Mesenchymal stem cell (in vitro differentiated cells and primary cell): ENCODE results near the gene CASKIN2. TPM values are rescaled to one million over a fixed set of nuclear protein-coding genes. Genes with fewer than 3 reads are reported as not detected.
A peak's percentile ranks its signal among the peaks of the same experiment; 100 is the strongest.

Experiments
- DNase-seq: peaks from one replicate; pipeline ENCODE4 v3.0.0-alpha.2; 2013
- H2AFZ ChIP-seq: one replicate; pipeline ENCODE4 v1.6.1; 2013; ENCODE audit warnings: low read depth, mild to moderate bottlenecking, control low read depth, inconsistent platforms, low read length, moderate library complexity
- H2AK5ac ChIP-seq: 2 replicates; pipeline ENCODE4 v1.6.1; 2013; ENCODE audit warnings: low read length, moderate library complexity, mild to moderate bottlenecking, inconsistent platforms; ENCODE audit not compliant: severe bottlenecking
- H2BK120ac ChIP-seq: one replicate; pipeline ENCODE4 v1.6.1; 2013; ENCODE audit warnings: low read depth, mild to moderate bottlenecking, inconsistent platforms, low read length, moderate library complexity
- H2BK12ac ChIP-seq, 2 experiments: one replicate each; pipeline ENCODE4 v1.6.1; 2013; ENCODE audit warnings: inconsistent platforms in 2 of 2, low read length in 2 of 2, mild to moderate bottlenecking in 2 of 2, moderate library complexity in 2 of 2, control low read depth in 1 of 2
- H2BK15ac ChIP-seq: one replicate; pipeline ENCODE4 v1.6.1; 2013; ENCODE audit warnings: mild to moderate bottlenecking, low read depth, inconsistent platforms; ENCODE audit not compliant: poor library complexity, severe bottlenecking
- H2BK5ac ChIP-seq: 2 replicates; pipeline ENCODE4 v1.6.1; 2013; ENCODE audit warnings: low read depth, mild to moderate bottlenecking, low read length, control low read depth, inconsistent platforms; ENCODE audit not compliant: poor library complexity, severe bottlenecking
- H3K14ac ChIP-seq, 2 experiments: one replicate each; pipeline ENCODE4 v1.6.1; 2013; ENCODE audit warnings: inconsistent platforms in 2 of 2, low read length in 2 of 2, control low read depth in 1 of 2, mild to moderate bottlenecking in 1 of 2, moderate library complexity in 1 of 2
- H3K18ac ChIP-seq, 2 experiments: one replicate each; pipeline ENCODE4 v1.6.1; 2013; ENCODE audit warnings: inconsistent platforms in 2 of 2, low read length in 2 of 2, control low read depth in 1 of 2, low read depth in 1 of 2, mild to moderate bottlenecking in 1 of 2
- H3K23ac ChIP-seq, 2 experiments: one replicate each; pipeline ENCODE4 v1.6.1; 2013; ENCODE audit warnings: inconsistent platforms in 2 of 2, low read length in 2 of 2, mild to moderate bottlenecking in 2 of 2, moderate library complexity in 2 of 2, control low read depth in 1 of 2
- H3K27ac ChIP-seq: 2 replicates; pipeline ENCODE4 v1.5.1; 2013; ENCODE audit warnings: mild to moderate bottlenecking, moderate library complexity, low read length, control low read depth, inconsistent platforms; ENCODE audit not compliant: poor library complexity, severe bottlenecking
- H3K27me3 ChIP-seq, 2 experiments: 2 replicates each; pipeline versions ENCODE4 v1.6.1 to v1.7.0; 2013; ENCODE audit warnings: low read length in 2 of 2, mild to moderate bottlenecking in 2 of 2, moderate library complexity in 2 of 2, control low read depth in 1 of 2, inconsistent platforms in 1 of 2; ENCODE audit not compliant: control insufficient read depth in 1 of 2, insufficient read depth in 1 of 2
- H3K36me3 ChIP-seq, 2 experiments: 2 replicates each; pipeline versions ENCODE4 v1.6.1 to v1.7.0; 2013; ENCODE audit warnings: low read length in 2 of 2, control low read depth in 1 of 2, inconsistent platforms in 1 of 2, low read depth in 1 of 2, mild to moderate bottlenecking in 1 of 2; ENCODE audit not compliant: insufficient read depth in 2 of 2, control insufficient read depth in 1 of 2
- H3K4ac ChIP-seq, 2 experiments: one replicate each; pipeline ENCODE4 v1.6.1; 2013; ENCODE audit warnings: inconsistent platforms in 2 of 2, low read length in 2 of 2, mild to moderate bottlenecking in 2 of 2, moderate library complexity in 2 of 2, control low read depth in 1 of 2, low read depth in 1 of 2
- H3K4me1 ChIP-seq: 2 replicates; pipeline ENCODE4 v1.6.1; 2013; ENCODE audit warnings: low read depth, low read length, control low read depth; ENCODE audit not compliant: control insufficient read depth, insufficient read depth
- H3K4me2 ChIP-seq: 2 replicates; pipeline ENCODE4 v1.6.1; 2013; ENCODE audit warnings: low read length, mild to moderate bottlenecking, inconsistent platforms; ENCODE audit not compliant: poor library complexity, severe bottlenecking
- H3K4me3 ChIP-seq, 2 experiments: 2 replicates each; pipeline versions ENCODE4 v1.5.1 to v1.7.0; 2013; ENCODE audit warnings: low read length in 2 of 2, mild to moderate bottlenecking in 2 of 2, control low read depth in 1 of 2, low read depth in 1 of 2; ENCODE audit not compliant: insufficient read depth in 1 of 2
- H3K79me1 ChIP-seq: replicated peaks from 2 replicates; pipeline ENCODE4 v1.6.1; 2013; ENCODE audit warnings: mild to moderate bottlenecking, control low read depth, low read length, inconsistent platforms; ENCODE audit not compliant: poor library complexity, severe bottlenecking
- H3K9ac ChIP-seq: 2 replicates; pipeline ENCODE4 v1.7.0; 2013; ENCODE audit warnings: mild to moderate bottlenecking, low read length, moderate library complexity
- H3K9me3 ChIP-seq: 2 replicates; pipeline ENCODE4 v1.7.0; 2013; ENCODE audit warnings: mild to moderate bottlenecking, low read length; ENCODE audit not compliant: control insufficient read depth
- H4K8ac ChIP-seq: one replicate; pipeline ENCODE4 v1.6.1; 2013; ENCODE audit warnings: inconsistent platforms, mild to moderate bottlenecking, low read length, moderate library complexity
- H4K91ac ChIP-seq: one replicate; pipeline ENCODE4 v1.6.1; 2013; ENCODE audit warnings: mild to moderate bottlenecking, low read length, inconsistent platforms
- WGBS: methylation state at CpG from one replicate; pipeline ENCODE4 v1.1.7; 2013; ENCODE audit warnings: mixed read lengths; 5-methylcytosine and 5-hydroxymethylcytosine counted together
- polyA plus RNA-seq, 2 experiments: library from polyadenylated mRNA; stranded (reverse); fragments of 200-250 nt; gene quantifications; one replicate each; pipeline ENCODE4 v1.2.3, GENCODE V29; 2013

The CASKIN2 gene, protein sequence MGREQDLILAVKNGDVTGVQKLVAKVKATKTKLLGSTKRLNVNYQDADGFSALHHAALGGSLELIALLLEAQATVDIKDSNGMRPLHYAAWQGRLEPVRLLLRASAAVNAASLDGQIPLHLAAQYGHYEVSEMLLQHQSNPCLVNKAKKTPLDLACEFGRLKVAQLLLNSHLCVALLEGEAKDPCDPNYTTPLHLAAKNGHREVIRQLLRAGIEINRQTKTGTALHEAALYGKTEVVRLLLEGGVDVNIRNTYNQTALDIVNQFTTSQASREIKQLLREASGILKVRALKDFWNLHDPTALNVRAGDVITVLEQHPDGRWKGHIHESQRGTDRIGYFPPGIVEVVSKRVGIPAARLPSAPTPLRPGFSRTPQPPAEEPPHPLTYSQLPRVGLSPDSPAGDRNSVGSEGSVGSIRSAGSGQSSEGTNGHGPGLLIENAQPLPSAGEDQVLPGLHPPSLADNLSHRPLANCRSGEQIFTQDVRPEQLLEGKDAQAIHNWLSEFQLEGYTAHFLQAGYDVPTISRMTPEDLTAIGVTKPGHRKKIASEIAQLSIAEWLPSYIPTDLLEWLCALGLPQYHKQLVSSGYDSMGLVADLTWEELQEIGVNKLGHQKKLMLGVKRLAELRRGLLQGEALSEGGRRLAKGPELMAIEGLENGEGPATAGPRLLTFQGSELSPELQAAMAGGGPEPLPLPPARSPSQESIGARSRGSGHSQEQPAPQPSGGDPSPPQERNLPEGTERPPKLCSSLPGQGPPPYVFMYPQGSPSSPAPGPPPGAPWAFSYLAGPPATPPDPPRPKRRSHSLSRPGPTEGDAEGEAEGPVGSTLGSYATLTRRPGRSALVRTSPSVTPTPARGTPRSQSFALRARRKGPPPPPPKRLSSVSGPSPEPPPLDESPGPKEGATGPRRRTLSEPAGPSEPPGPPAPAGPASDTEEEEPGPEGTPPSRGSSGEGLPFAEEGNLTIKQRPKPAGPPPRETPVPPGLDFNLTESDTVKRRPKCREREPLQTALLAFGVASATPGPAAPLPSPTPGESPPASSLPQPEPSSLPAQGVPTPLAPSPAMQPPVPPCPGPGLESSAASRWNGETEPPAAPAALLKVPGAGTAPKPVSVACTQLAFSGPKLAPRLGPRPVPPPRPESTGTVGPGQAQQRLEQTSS (N-terminal part only)
- 6.3 TPM for polyA plus RNA-seq (2013, experiment 1 of 2)
- polyA plus RNA-seq (2013, experiment 2 of 2), result 6.1 TPM

DNA sequence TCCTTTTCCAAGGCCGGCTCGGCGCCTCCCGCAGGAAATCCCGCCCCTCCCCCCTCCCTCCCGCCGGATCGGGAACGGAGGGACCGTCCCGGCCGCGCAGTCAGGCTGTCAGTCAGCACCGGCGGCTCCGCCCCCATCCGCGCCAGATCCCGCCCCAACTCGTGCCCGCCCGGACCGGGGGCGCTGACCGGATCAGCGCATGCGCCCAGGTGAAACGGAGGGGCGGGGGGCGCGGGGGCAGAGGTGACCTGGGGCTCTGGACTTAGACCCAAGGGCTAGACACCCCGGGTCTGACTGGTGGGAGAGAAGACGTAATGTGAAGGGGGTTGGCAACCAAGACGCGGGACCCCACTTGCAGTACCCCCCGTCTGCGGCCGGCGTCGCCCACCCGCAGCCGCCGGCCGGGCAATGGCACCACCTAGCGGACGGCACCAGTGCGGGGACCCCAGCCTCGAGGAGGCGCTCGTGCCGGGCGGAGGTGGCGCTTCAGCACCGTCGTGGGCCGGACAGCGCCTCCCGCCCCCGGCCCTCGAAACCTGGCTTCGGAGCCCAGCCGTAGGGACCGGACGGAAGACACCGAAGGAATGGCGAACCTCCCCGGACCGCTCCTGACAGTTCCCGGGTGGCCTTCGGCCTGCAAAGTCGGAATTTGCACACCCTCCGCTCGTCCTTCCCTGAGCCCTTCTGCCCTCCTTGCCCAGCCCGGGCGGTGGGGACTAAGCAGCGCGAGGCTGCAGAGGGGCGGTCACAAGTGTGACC, at the start of gene CASKIN2:
Gene CASKIN2 (minus strand): TSS at position 42 of the 759 bp plus-strand sequence. CDS start 1,733 bp downstream, outside the sequence.
- Histone ChIP-seq H3K4me1 (peaks cover 37% of the 10 kb centered on the region), H3K23ac (peak within 1 kb of the TSS in 1 of 2 experiments; percentile 60), H3K4me2 (peak within 1 kb of the TSS; percentile 98), H3K4me3 (peak within 1 kb of the TSS; percentile 83 to 93), H3K18ac (peak within 1 kb of the TSS; percentile 80 to 82), H3K14ac (peak within 1 kb of the TSS in 1 of 2 experiments; percentile 36), H4K8ac (peak within 1 kb of the TSS; percentile 56), H2BK12ac (no peak within 1 kb of the TSS), H3K9ac (peak within 1 kb of the TSS; percentile 84), H2AK5ac (no peak within 1 kb of the TSS), H3K4ac (peak within 1 kb of the TSS; percentile 68 to 91), H3K36me3 (peaks cover 13 to 14% of the 10 kb centered on the region in 2 experiments), H3K27me3 (no peaks in the 10 kb centered on the region), H2BK5ac (peak within 1 kb of the TSS; percentile 59), H2BK15ac (peak within 1 kb of the TSS; percentile 71), H2BK120ac (peak within 1 kb of the TSS; percentile 84), H3K27ac (peak within 1 kb of the TSS; percentile 14), H3K9me3 (no peaks in the 10 kb centered on the region), H4K91ac (peak within 1 kb of the TSS; percentile 66), H2AFZ (peak within 1 kb of the TSS; percentile 78), H3K79me1 (peaks cover 33% of the 10 kb centered on the region)
- WGBS, result under 1% methylated on average over 54 of the region's 78 CpGs
- peak; percentile 89 for DNase-seq

DNA sequence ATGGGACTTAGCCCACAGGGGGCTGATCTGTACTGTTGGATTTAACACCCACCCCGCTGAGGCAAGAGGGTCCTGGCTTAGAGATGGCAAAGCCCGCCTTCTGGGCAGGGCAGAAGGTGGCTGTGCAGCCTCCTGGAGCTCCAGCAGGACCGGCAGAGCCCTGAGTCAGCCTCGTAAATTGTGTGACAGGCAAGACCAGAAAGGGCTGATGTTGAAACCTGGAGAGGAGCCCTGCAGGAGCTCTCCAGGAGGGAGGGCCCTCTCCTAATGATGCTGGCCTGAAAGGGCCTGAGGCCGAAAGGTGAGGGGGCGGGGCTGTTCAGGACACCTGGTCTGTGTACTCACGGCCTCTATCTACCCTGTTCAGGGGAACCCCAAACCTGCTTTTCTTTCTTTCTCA, 49.7 kb upstream of the CASKIN2 start:
- Histone ChIP-seq H3K9ac (no peak overlapping the region), H3K23ac (no peak overlapping the region), H3K4me2 (no peak overlapping the region), H3K4me1 (peaks cover 18% of the 10 kb centered on the region), H4K91ac (no peak overlapping the region), H2BK120ac (no peak overlapping the region), H4K8ac (no peak overlapping the region), H3K27me3 (peaks cover 0 to 57% of the 10 kb centered on the region in 2 experiments), H3K79me1 (no peaks in the 10 kb centered on the region), H3K36me3 (peaks cover 0 to 13% of the 10 kb centered on the region in 2 experiments), H2BK12ac (no peak overlapping the region), H3K9me3 (no peaks in the 10 kb centered on the region), H2BK5ac (no peak overlapping the region), H3K4me3 (no peak overlapping the region), H3K14ac (no peak overlapping the region), H3K4ac (no peak overlapping the region), H2AK5ac (no peak overlapping the region), H2BK15ac (peak overlapping the region; percentile 44), H3K27ac (no peak overlapping the region), H2AFZ (no peak overlapping the region), H3K18ac (no peak overlapping the region)
- WGBS, result 70% methylated on average over 7 of the region's 7 CpGs
- DNase-seq, result peak; percentile 32

DNA sequence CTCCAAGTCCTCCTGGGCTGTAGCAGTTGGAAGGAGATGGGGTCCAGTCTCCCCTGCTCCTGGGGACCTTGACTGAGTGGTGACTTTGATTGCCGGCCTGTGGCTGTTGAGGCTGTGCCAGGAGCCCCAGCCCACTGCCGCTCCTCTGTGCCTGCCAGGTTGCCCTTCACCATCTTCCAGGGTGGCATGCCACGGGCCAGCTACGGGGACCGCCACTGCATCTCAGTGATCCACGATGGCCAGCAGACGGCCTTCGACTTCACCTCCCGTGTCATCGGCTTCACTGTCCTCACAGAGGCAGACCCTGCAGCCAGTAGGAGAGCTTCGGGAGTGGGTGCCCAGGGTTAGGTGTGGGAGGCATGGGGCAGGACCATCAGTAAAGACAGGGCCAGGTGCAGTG, 48.9 kb upstream of the CASKIN2 start:
- Histone ChIP-seq H3K4me2 (no peak overlapping the region), H3K23ac (no peak overlapping the region), H3K27ac (no peak overlapping the region), H2BK15ac (no peak overlapping the region), H3K79me1 (no peaks in the 10 kb centered on the region), H3K9ac (no peak overlapping the region), H2BK120ac (no peak overlapping the region), H4K8ac (no peak overlapping the region), H3K27me3 (peaks cover 0 to 57% of the 10 kb centered on the region in 2 experiments), H3K4me1 (peaks cover 18% of the 10 kb centered on the region), H4K91ac (peak overlapping the region; percentile 5), H3K4me3 (no peak overlapping the region), H3K9me3 (no peaks in the 10 kb centered on the region), H2AK5ac (no peak overlapping the region), H3K36me3 (peaks cover 0 to 13% of the 10 kb centered on the region in 2 experiments), H3K14ac (no peak overlapping the region), H2BK12ac (no peak overlapping the region), H3K4ac (no peak overlapping the region), H3K18ac (no peak overlapping the region), H2AFZ (no peak overlapping the region), H2BK5ac (no peak overlapping the region)
- 97% methylated on average over 11 of the region's 11 CpGs for WGBS
- DNase-seq, result no peak
